Adrenal gland (tissue), 12 donors: ENCODE results near the gene FLACC1. TPM values are rescaled to one million over a fixed set of nuclear protein-coding genes. Genes with fewer than 3 reads are reported as not detected.
"Not testable (repeated sequence)": the region's sequence is repeated elsewhere in the genome, so short reads cannot be mapped to it uniquely, and the experiment has no call there.

Source experiments
- DNase-seq, 7 donors: peaks; one replicate each; pipeline ENCODE4 v3.0.0-alpha.2; 2019 to 2020
- H3K27ac ChIP-seq, 5 donors: fragments of 200-600 bp; sonication (generic) in 4 of 5; 1 replicate in 3 of 5; 2 replicates in 2 of 5; pipeline versions ENCODE4 v1.5.1 to v1.8.0; 2016 to 2020; ENCODE audit warnings: mild to moderate bottlenecking in 1 of 5
- H3K27me3 ChIP-seq: fragments of 200-600 bp; 2 replicates; pipeline ENCODE4 v1.8.0; 2021
- H3K36me3 ChIP-seq, 2 donors: fragments of 200-600 bp; replicated peaks in 1 of 2; 1 replicate in 1 of 2; 2 replicates in 1 of 2; pipeline versions ENCODE4 v1.5.1 to v1.8.0; 2018 to 2022
- H3K4me1 ChIP-seq, 2 donors: fragments of 200-600 bp; replicated peaks in 1 of 2; 1 replicate in 1 of 2; 2 replicates in 1 of 2; pipeline versions ENCODE4 v1.5.1 to v1.8.0; 2018 to 2021
- H3K4me3 ChIP-seq, 4 donors: fragments of 200-600 bp; sonication (generic) in 3 of 4; one replicate each; pipeline ENCODE4 v1.5.1; 2016 to 2018
- H3K9me3 ChIP-seq, 3 donors: fragments of 200-600 bp; sonication (generic) in 1 of 3; replicated peaks in 1 of 3; 1 replicate in 2 of 3; 2 replicates in 1 of 3; pipeline versions ENCODE4 v1.5.1 to v1.8.0; 2016 to 2021
- CTCF ChIP-seq, 6 experiments: fragments of 450-650 bp in 4 of 6; fragments of 200-600 bp in 2 of 6; sonication (generic) in 1 of 6; IDR thresholded peaks; 1 replicate in 5 of 6; 2 replicates in 1 of 6; pipeline versions ENCODE4 v1.5.1 to v1.8.0; 2016 to 2021; ENCODE audit warnings: antibody characterized with exemption in 6 of 6, mild to moderate bottlenecking in 2 of 6, moderate library complexity in 1 of 6
- POLR2A ChIP-seq, 2 donors: fragments of 450-650 bp; IDR thresholded peaks; one replicate each; pipeline ENCODE4 v1.6.1; 2017; ENCODE audit warnings: antibody characterized with exemption in 2 of 2, mild to moderate bottlenecking in 2 of 2, moderate library complexity in 1 of 2
- WGBS, 4 donors: extraction: QIAGEN DNeasy Blood & Tissue Kit in 2 of 4; methylation state at CpG; one replicate each; pipeline versions ENCODE4 v1.1.5 to v1.1.7; 2013 to 2017; 5-methylcytosine and 5-hydroxymethylcytosine counted together
- intact Hi-C, 2 donors: fragments of 100-400 bp; cut with DNase I; formaldehyde crosslinking; loops; one replicate each; pipeline versions ENCODE4 v1.14.1 to v1.15.0; 2022 to 2023
- polyA plus RNA-seq, 3 donors: library from polyadenylated mRNA; stranded (reverse); fragments of 200-250 nt in 2 of 3; fragments of 350-450 nt in 1 of 3; fragmentation: Illumina TruSeq in 1 of 3; extraction: RNeasy Lipid Tissue Mini Kit (QIAGEN cat#74804) in 1 of 3; gene quantifications; one replicate each; pipeline ENCODE4 v1.2.3, GENCODE V29; 2013 to 2014
- total RNA-seq, 9 donors: library from RNA; depleted of rRNA in 4 of 9; stranded (reverse); fragments of >200 nt in 4 of 9; fragments of 120-200 nt in 1 of 9; fragmentation: NEBNext Ultra II Directional in 1 of 9; extraction: Animal tissue kit (Norgen Biotek cat#: 25700) in 1 of 9; gene quantifications; one replicate each; pipeline versions ENCODE4 v1.1.0 to v1.2.4, GENCODE V29; 2013 to 2023
- donor health status: healthy with polysubstance abuse.
- donor health status: Bipolar disorder and iron deficiency.
- donor health status: DM: yes; HTN: yes; CAD: no.
- donor health status: DM: no; HTN: no; CAD: no.
- donor health status: DM: no; HTN: no; CAD: no.
- donor health status: DM: yes; HTN: yes; CAD: no.

The FLACC1 gene
- total and polyA plus RNA-seq, 12 donors: 0.52 to 4.3 (median 1.9) TPM; not detected in 1

GRCh38 chr2:201378496-201379397 lies 21.6 kb upstream of the FLACC1 start:
- H3K4me1 ChIP-seq: no peaks in the 10 kb centered on the region
- DNase-seq: no peak
- no peak overlapping the region for H3K27ac ChIP-seq
- H3K9me3 ChIP-seq: no peaks in the 10 kb centered on the region
- TF ChIP-seq POLR2A (IDR thresholded peaks at IDR 0.05): no peak
- TF ChIP-seq CTCF (IDR thresholded peaks at IDR 0.05): no peak
- peaks cover 0 to 17% of the 10 kb centered on the region in 2 donors for H3K36me3 ChIP-seq
- intact Hi-C loops: no loop called here
- 88 to 95% (median 92%) methylated on average over 5 of the region's 5 CpGs for WGBS, 4 donors
- H3K27me3 ChIP-seq: no peaks in the 10 kb centered on the region
- H3K4me3 ChIP-seq: no peak overlapping the region

GRCh38 chr2:201377218-201377617 lies 20.1 kb upstream of the FLACC1 start:
- Histone ChIP-seq H3K27ac (no peak overlapping the region), H3K9me3 (no peaks in the 10 kb centered on the region), H3K36me3 (peaks cover 0 to 11% of the 10 kb centered on the region in 2 donors), H3K4me3 (no peak overlapping the region), H3K27me3 (no peaks in the 10 kb centered on the region), H3K4me1 (no peaks in the 10 kb centered on the region)
- DNase-seq: no peak
- intact Hi-C loops: no loop called here
- 95 to 100% (median 97%) methylated on average over 3 of the region's 3 CpGs for WGBS, 4 donors
- no peak for TF ChIP-seq POLR2A (IDR thresholded peaks at IDR 0.05)
- TF ChIP-seq CTCF (IDR thresholded peaks at IDR 0.05): no peak

GRCh38 chr2:201369775-201370174 lies 12.6 kb upstream of the FLACC1 start:
- H3K36me3 ChIP-seq: no peaks in the 10 kb centered on the region
- H3K9me3 ChIP-seq: no peaks in the 10 kb centered on the region
- H3K27ac ChIP-seq: no peak overlapping the region
- WGBS, 4 donors: 80 to 95% (median 90%) methylated on average over 2 to 11 of the region's 11 CpGs
- intact Hi-C loops: no loop called here
- H3K4me1 ChIP-seq: no peaks in the 10 kb centered on the region
- TF ChIP-seq CTCF (IDR thresholded peaks at IDR 0.05): no peak
- no peak for TF ChIP-seq POLR2A (IDR thresholded peaks at IDR 0.05)
- no peaks in the 10 kb centered on the region for H3K27me3 ChIP-seq
- H3K4me3 ChIP-seq: no peak overlapping the region
- no peak for DNase-seq

GRCh38 chr2:201369318-201369717 lies 12.2 kb upstream of the FLACC1 start:
- H3K27ac ChIP-seq, DNase-seq, H3K36me3 ChIP-seq, H3K27me3 ChIP-seq, H3K9me3 ChIP-seq, H3K4me1 ChIP-seq, H3K4me3 ChIP-seq, intact Hi-C loops: not testable (repeated sequence)
- 88 to 100% (median 94%) methylated on average over 5 to 8 of the region's 8 CpGs for WGBS, 4 donors

GRCh38 chr2:201366146-201366545 lies 9.0 kb upstream of the FLACC1 start:
- TF ChIP-seq POLR2A (IDR thresholded peaks at IDR 0.05) (no peak), CTCF (IDR thresholded peaks at IDR 0.05) (no peak)
- Histone ChIP-seq H3K9me3 (no peaks in the 10 kb centered on the region), H3K4me1 (no peaks in the 10 kb centered on the region), H3K27me3 (no peaks in the 10 kb centered on the region), H3K4me3 (no peak overlapping the region), H3K36me3 (no peaks in the 10 kb centered on the region), H3K27ac (no peak overlapping the region)
- intact Hi-C loops: no loop called here
- no peak for DNase-seq
